Measurements from ENCODE around the gene SCT. TPM values are rescaled to one million over a fixed set of nuclear protein-coding genes. Genes with fewer than 3 reads are reported as not detected.

The SCT gene
- total and polyA plus RNA-seq, 2 donors (not counting 3 experiments of a cell fraction or from before 2014, with no cell fraction given): not detected

- no peak overlapping the region for H3K9ac ChIP-seq (replicated peaks; ENCODE audit: extremely low read depth, insufficient read depth, low read length)
- no peak overlapping the region for H2AFZ ChIP-seq (ENCODE audit: low read depth, low read length)
- no peaks in the 10 kb centered on the region for H3K79me2 ChIP-seq (ENCODE audit: control insufficient read depth, insufficient read depth, low read length)
- no peak overlapping the region for H3K27ac ChIP-seq (ENCODE audit: insufficient read depth, low read depth, low read length)
- no peaks in the 10 kb centered on the region for H3K4me1 ChIP-seq (ENCODE audit: control insufficient read depth, extremely low read depth, insufficient read depth, low read length)
- H3K4me2 ChIP-seq (ENCODE audit: insufficient read depth, low read length): no peak overlapping the region
- no TSS peak for BruUV-seq (replicated peaks)
- DNase-seq (ENCODE audit: low read depth, low spot score): no peak
- no peak for TF ChIP-seq CTCF (IDR thresholded peaks at IDR 0.05; ENCODE audit: extremely low read depth in 1 of 2, insufficient read depth in 1 of 2, low read depth in 1 of 2, low read length in 2 of 2)
- TF ChIP-seq POLR2AphosphoS5 (IDR thresholded peaks at IDR 0.05; ENCODE audit: insufficient read depth, low read depth, low read length): no peak
- TF ChIP-seq MYC (IDR thresholded peaks at IDR 0.05; ENCODE audit: low read depth, low read length): no peak
- TF ChIP-seq MAX (IDR thresholded peaks at IDR 0.05; ENCODE audit: insufficient read depth, insufficient read length): no peak
- TF ChIP-seq EZH2 (IDR thresholded peaks at IDR 0.05; ENCODE audit: borderline replicate concordance, low read depth, low read length, severe bottlenecking): no peak
- TF ChIP-seq JUN (IDR thresholded peaks at IDR 0.05; ENCODE audit: borderline replicate concordance, insufficient read depth, insufficient read length, low read depth): no peak
- no peak for TF ChIP-seq FOS (IDR thresholded peaks at IDR 0.05; ENCODE audit: borderline replicate concordance, insufficient read depth, low read length)
- TF ChIP-seq GATA2 (IDR thresholded peaks at IDR 0.05; ENCODE audit: insufficient read depth, insufficient read length, low read depth, low read length): no peak
- no peak for TF ChIP-seq POLR2A (IDR thresholded peaks at IDR 0.05; ENCODE audit: low read depth, low read length)
- no peak overlapping the region for H3K4me3 ChIP-seq (replicated peaks in 1 of 3; ENCODE audit: insufficient read depth in 1 of 3, low read depth in 1 of 3, low read length in 3 of 3)
- ChIA-PET CTCF (no interaction called here), POLR2A (no interaction called here)
- dilution Hi-C loops (cut with MboI; ENCODE audit: extremely low pct_ligation_motif_present, low sequenced_read_pairs): no loop called here
- intact Hi-C loops (cut with micrococcal nuclease): no loop called here
- no peaks in the 10 kb centered on the region for H3K9me1 ChIP-seq (replicated peaks; ENCODE audit: control insufficient read depth, extremely low read depth, insufficient read depth, low read length)
- H3K9me3 ChIP-seq (replicated peaks; ENCODE audit: control insufficient read depth, insufficient read depth, low read length): no peaks in the 10 kb centered on the region
- no peaks in the 10 kb centered on the region for H4K20me1 ChIP-seq (replicated peaks; ENCODE audit: control insufficient read depth, extremely low read depth, insufficient read depth, low read length)
- peaks cover 0 to 12% of the 10 kb centered on the region in 2 experiments for H3K36me3 ChIP-seq (ENCODE audit: control insufficient read depth in 2 of 2, extremely low read depth in 1 of 2, insufficient read depth in 2 of 2, low read length in 2 of 2)
- H3K27me3 ChIP-seq (ENCODE audit: control insufficient read depth in 2 of 2, insufficient read depth in 2 of 2, low read length in 2 of 2): peaks cover 11 to 21% of the 10 kb centered on the region in 2 experiments
- FAIRE-seq: no peak
These were observed 16.4 kb upstream of the SCT start for GRCh38 chr11:643366-643765.

Data from endothelial cell of umbilical vein (primary cell).